GM13977 (cell line): ENCODE data around the gene DMXL1.

ENCODE experiments used
- DNase-seq: peaks from one replicate; pipeline ENCODE4 v3.0.0; 2012; ENCODE audit warnings: low spot score
- in situ Hi-C: fragments of 300-500 bp; cut with MboI; formaldehyde crosslinking; loops from one replicate; pipeline ENCODE4 v1.12.0; 2022; ENCODE audit warnings: low sequenced_read_pairs, low pct_unique_long_range_greater_than_20kb, mixed read lengths, inconsistent platforms; ENCODE audit not compliant: unreplicated experiment
- TF ChIP-seq, protein P1 (sequence below): IDR thresholded peaks from 2 replicates; pipeline ENCODE4 v1.5.1; 2012; ENCODE audit warnings: mild to moderate bottlenecking, control low read depth; ENCODE audit not compliant: insufficient read depth; ENCODE audit errors: extremely low read depth, missing control alignments

DMXL1 gene

DNA sequence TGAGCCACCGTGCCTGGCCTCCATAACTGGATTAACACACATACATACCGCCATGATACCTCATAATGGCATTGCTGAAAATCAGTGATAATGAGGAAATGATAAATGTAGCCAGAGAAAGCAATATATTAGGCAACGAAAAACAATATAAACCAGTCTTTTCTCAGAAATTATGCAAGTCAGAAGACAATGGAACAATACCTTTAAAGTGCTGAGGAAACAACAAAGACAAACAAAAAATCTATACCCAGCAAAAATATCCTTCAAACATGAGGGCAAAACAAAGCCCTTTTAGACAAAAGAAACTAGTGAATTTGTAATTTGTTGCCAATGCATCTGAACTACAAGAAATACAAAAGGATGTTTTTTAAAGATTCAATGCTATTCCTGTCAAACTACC is 186.7 kb downstream of the DMXL1 start:
- TF ChIP-seq, protein P1, sequence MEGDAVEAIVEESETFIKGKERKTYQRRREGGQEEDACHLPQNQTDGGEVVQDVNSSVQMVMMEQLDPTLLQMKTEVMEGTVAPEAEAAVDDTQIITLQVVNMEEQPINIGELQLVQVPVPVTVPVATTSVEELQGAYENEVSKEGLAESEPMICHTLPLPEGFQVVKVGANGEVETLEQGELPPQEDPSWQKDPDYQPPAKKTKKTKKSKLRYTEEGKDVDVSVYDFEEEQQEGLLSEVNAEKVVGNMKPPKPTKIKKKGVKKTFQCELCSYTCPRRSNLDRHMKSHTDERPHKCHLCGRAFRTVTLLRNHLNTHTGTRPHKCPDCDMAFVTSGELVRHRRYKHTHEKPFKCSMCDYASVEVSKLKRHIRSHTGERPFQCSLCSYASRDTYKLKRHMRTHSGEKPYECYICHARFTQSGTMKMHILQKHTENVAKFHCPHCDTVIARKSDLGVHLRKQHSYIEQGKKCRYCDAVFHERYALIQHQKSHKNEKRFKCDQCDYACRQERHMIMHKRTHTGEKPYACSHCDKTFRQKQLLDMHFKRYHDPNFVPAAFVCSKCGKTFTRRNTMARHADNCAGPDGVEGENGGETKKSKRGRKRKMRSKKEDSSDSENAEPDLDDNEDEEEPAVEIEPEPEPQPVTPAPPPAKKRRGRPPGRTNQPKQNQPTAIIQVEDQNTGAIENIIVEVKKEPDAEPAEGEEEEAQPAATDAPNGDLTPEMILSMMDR, result no peak
- DNase-seq, result no peak
- in situ Hi-C loops, result no loop called here

- DNase-seq, result no peak
- TF ChIP-seq, protein P1, result no peak
- in situ Hi-C loops, result no loop called here
Measured at GRCh38 chr5:119263639-119264038, 192.8 kb downstream of the DMXL1 start.

GRCh38 chr5:119264186-119264585 is 193.3 kb downstream of the DMXL1 start:
- TF ChIP-seq, protein P1, result no peak
- in situ Hi-C loops, result no loop called here
- DNase-seq, result no peak

DNA sequence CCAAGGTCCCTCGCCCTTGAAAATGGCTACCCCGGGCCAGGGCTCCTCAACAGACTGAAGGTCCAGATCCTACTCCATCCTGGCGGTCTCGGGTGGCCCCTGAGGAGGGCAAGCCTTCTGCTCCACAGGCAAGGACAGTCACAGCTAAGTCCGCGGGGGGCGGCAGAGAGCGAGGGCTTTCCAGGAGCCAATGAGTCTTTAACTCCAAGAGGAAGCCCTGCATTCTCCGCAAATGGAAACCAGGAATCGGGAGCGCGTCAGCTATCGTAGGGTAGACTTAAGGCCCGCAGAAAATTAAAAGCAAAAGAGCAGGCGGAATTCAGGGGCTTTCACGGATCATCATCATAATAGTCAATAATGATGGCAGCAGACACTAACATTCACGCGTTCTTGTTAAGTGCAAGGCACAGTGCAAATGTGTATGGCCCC is 197.1 kb downstream of the DMXL1 start:
- TF ChIP-seq, protein P1, result peak; percentile 71
- in situ Hi-C loops, result no loop called here
- DNase-seq, result peak; percentile 85

DNA sequence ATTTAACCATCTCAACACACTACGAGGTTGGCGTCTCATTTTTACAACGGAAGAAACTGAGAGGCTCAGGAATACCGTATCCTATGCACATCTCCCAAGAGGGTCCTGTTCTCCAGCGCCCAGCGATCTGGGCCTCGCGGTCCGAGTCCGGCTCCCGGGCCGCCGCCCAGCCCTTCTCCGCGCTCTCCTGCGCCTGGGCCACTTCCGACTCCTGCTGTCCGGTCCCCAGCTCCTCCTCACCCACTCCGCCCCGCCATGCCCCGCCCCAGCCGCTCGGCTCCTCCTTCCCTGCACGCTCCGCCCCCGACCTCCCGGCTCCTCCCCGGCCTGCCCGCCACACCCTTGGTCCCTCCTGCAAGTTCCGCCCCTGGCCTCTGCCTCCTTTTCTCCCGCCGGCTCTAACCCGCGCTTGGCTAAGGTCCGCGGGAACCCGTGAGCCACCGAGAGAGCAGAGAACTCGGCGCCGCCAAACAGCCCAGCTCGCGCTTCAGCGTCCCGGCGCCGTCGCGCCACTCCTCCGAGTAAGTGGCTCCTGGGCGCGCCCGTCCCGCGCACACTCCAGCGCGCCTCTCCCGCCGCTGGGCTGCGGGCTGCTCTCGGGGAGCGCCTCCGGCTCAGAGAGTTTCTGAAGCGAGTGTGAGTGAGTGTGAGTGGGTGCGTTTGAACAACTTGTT is 197.6 kb downstream of the DMXL1 start:
- TF ChIP-seq, protein P1, result no peak
- in situ Hi-C loops, result no loop called here
- peak; percentile 96 for DNase-seq

DNA sequence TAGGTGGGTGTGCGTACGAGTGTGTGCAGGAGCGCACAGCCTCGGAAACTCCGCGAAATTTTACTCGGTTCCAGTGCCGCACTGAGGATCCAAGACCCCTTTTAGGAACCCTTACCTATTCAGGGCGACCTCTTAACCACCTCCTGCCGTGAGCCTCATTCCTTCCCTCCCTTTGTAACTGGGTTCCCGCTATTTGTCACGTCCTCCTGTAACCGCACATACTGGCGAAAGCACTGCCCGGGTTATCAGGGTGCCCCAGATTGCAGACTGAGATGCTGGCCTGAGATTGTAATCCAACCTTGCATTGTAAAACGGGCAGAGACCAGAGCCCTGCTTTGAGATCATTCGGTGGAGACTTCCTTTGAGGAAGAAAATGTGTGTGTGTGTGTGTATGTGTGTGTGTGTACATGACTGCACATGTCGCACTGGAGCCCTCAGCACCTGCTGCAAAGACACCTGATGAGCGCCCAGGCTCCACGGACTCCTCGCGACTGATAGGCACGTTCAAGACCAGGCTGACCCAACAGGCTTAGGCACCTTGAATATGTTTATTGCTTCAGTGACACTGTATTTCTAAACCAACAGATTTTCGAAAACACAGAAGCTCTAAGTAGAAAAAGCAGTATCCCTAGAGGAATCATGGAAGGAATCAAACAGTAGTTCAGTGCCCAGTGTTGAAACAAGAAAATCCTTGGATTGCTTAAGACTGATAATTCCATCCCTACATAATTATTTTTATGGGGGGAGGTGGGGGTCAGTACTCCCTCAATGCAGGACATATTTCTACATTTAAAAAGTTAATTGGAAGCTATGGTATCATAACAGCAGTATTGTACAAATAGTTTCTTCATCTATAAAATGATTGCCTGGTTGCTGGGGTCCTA is 198.4 kb downstream of the DMXL1 start:
- TF ChIP-seq, protein P1, result no peak
- DNase-seq, result no peak
- in situ Hi-C loops, result no loop called here
